ENCODE measurements around the gene ATP5MK.
"Not testable (repeated sequence)": the region's sequence is repeated elsewhere in the genome, so short reads cannot be mapped to it uniquely, and the experiment has no call there.

Gene ATP5MK

GRCh38 chr10:103354567-103354966 lies 41.7 kb downstream of the ATP5MK start:
- not testable (repeated sequence) for H3K27me3 ChIP-seq (ENCODE audit: control insufficient read depth, insufficient read depth, low read length); H3K9me3 ChIP-seq (ENCODE audit: control insufficient read depth, insufficient read depth, low read depth, low read length); H3K4me3 ChIP-seq (ENCODE audit: low read depth, low read length); H3K27ac ChIP-seq (ENCODE audit: low read depth, low read length); H3K36me3 ChIP-seq (ENCODE audit: control insufficient read depth, insufficient read depth, low read length); H3K9ac ChIP-seq (ENCODE audit: low read length); H3K4me1 ChIP-seq (ENCODE audit: control insufficient read depth, insufficient read depth, low read length)

- Histone ChIP-seq H3K9me3 (ENCODE audit: control insufficient read depth, insufficient read depth, low read depth, low read length) (no peaks in the 10 kb centered on the region), H3K9ac (ENCODE audit: low read length) (no peak overlapping the region), H3K27ac (ENCODE audit: low read depth, low read length) (no peak overlapping the region), H3K36me3 (ENCODE audit: control insufficient read depth, insufficient read depth, low read length) (peaks cover 6% of the 10 kb centered on the region), H3K4me3 (ENCODE audit: low read depth, low read length) (no peak overlapping the region), H3K4me1 (ENCODE audit: control insufficient read depth, insufficient read depth, low read length) (peaks cover 8% of the 10 kb centered on the region; the same call in 1 of the 2 replicates), H3K27me3 (ENCODE audit: control insufficient read depth, insufficient read depth, low read length) (no peaks in the 10 kb centered on the region)
These were observed 43.0 kb downstream of the ATP5MK start for GRCh38 chr10:103353281-103353680.

GRCh38 chr10:103350517-103351260 lies 45.6 kb downstream of the ATP5MK start, which contains the start of gene PCGF6:
TSS of gene PCGF6 (minus strand) at chr10:103351140. CDS start at chr10:103351066, 74 bp downstream.
- H3K27ac ChIP-seq (ENCODE audit: low read depth, low read length), result peak within 1 kb of the TSS; percentile 76; the same call in 1 of the 2 replicates
- peaks cover 8% of the 10 kb centered on the region; the same call in 1 of the 2 replicates for H3K4me1 ChIP-seq (ENCODE audit: control insufficient read depth, insufficient read depth, low read length)
- peaks cover 27% of the 10 kb centered on the region for H3K36me3 ChIP-seq (ENCODE audit: control insufficient read depth, insufficient read depth, low read length)
- H3K4me3 ChIP-seq (ENCODE audit: low read depth, low read length), result peak within 1 kb of the TSS; percentile 98
- H3K9ac ChIP-seq (ENCODE audit: low read length), result peak within 1 kb of the TSS; percentile 94
- H3K9me3 ChIP-seq (ENCODE audit: control insufficient read depth, insufficient read depth, low read depth, low read length), result no peaks in the 10 kb centered on the region
- no peaks in the 10 kb centered on the region for H3K27me3 ChIP-seq (ENCODE audit: control insufficient read depth, insufficient read depth, low read length)

GRCh38 chr10:103350175-103350516 lies 46.1 kb downstream of the ATP5MK start:
- Histone ChIP-seq H3K4me1 (ENCODE audit: control insufficient read depth, insufficient read depth, low read length) (peaks cover 8% of the 10 kb centered on the region; the same call in 1 of the 2 replicates), H3K27me3 (ENCODE audit: control insufficient read depth, insufficient read depth, low read length) (no peaks in the 10 kb centered on the region), H3K9ac (ENCODE audit: low read length) (peak overlapping the region; percentile 94), H3K4me3 (ENCODE audit: low read depth, low read length) (peak overlapping the region; percentile 98), H3K9me3 (ENCODE audit: control insufficient read depth, insufficient read depth, low read depth, low read length) (no peaks in the 10 kb centered on the region), H3K36me3 (ENCODE audit: control insufficient read depth, insufficient read depth, low read length) (peaks cover 32% of the 10 kb centered on the region), H3K27ac (ENCODE audit: low read depth, low read length) (peak overlapping the region; percentile 76; the same call in 1 of the 2 replicates)
